Measurements from ENCODE around the gene MLH1.
A peak's percentile ranks its signal among the peaks of the same experiment; 100 is the strongest.

MLH1 gene

GRCh38 chr3:36989005-36989404 lies 4.3 kb upstream of the MLH1 start:
- H3K36me3 ChIP-seq (ENCODE audit: control insufficient read depth, insufficient read depth, low read length): peaks cover 7% of the 10 kb centered on the region
- DNase-seq (ENCODE audit: extremely low read depth, insufficient read length): no peak
- TF ChIP-seq CTCF (IDR thresholded peaks at IDR 0.05; ENCODE audit: insufficient read depth, low read length, poor library complexity, severe bottlenecking): no peak
- H3K4me3 ChIP-seq (replicated peaks; ENCODE audit: low read depth, low read length): peak overlapping the region; percentile 85
- H3K27me3 ChIP-seq (replicated peaks; ENCODE audit: control insufficient read depth, insufficient read depth, low read length): no peaks in the 10 kb centered on the region

GRCh38 chr3:36989568-36989967 lies 3.8 kb upstream of the MLH1 start:
- no peaks in the 10 kb centered on the region for H3K27me3 ChIP-seq (replicated peaks; ENCODE audit: control insufficient read depth, insufficient read depth, low read length)
- H3K4me3 ChIP-seq (replicated peaks; ENCODE audit: low read depth, low read length): peak overlapping the region; percentile 85
- DNase-seq (ENCODE audit: extremely low read depth, insufficient read length): no peak
- TF ChIP-seq CTCF (IDR thresholded peaks at IDR 0.05; ENCODE audit: insufficient read depth, low read length, poor library complexity, severe bottlenecking): no peak
- peaks cover 5% of the 10 kb centered on the region for H3K36me3 ChIP-seq (ENCODE audit: control insufficient read depth, insufficient read depth, low read length)

GRCh38 chr3:36991147-36991546 lies 2.2 kb upstream of the MLH1 start:
- Histone ChIP-seq H3K4me3 (replicated peaks; ENCODE audit: low read depth, low read length) (peak overlapping the region; percentile 85), H3K27me3 (replicated peaks; ENCODE audit: control insufficient read depth, insufficient read depth, low read length) (no peaks in the 10 kb centered on the region), H3K36me3 (ENCODE audit: control insufficient read depth, insufficient read depth, low read length) (peaks cover 3% of the 10 kb centered on the region)
- TF ChIP-seq CTCF (IDR thresholded peaks at IDR 0.05; ENCODE audit: insufficient read depth, low read length, poor library complexity, severe bottlenecking): no peak
- peak; percentile 39 for DNase-seq (ENCODE audit: extremely low read depth, insufficient read length)

- H3K36me3 ChIP-seq (ENCODE audit: control insufficient read depth, insufficient read depth, low read length): no peaks in the 10 kb centered on the region; the same call in 1 of the 2 replicates
- DNase-seq (ENCODE audit: extremely low read depth, insufficient read length): no peak
These were observed 1.2 kb upstream of the MLH1 start for GRCh38 chr3:36991923-36992805.

GRCh38 chr3:36992806-36993325 lies 452 bp upstream of the MLH1 start, which contains the start of gene EPM2AIP1:
Gene EPM2AIP1 (minus strand): TSS chr3:36993131. CDS start chr3:36993077, 54 bp downstream.
- no peak for DNase-seq (ENCODE audit: extremely low read depth, insufficient read length)

More at GRCh38 chr3:36991923-36992805, 1.2 kb upstream of the MLH1 start:
- H3K27me3 ChIP-seq (replicated peaks; ENCODE audit: control insufficient read depth, insufficient read depth, low read length): no peaks in the 10 kb centered on the region
- no peak for TF ChIP-seq CTCF (IDR thresholded peaks at IDR 0.05; ENCODE audit: insufficient read depth, low read length, poor library complexity, severe bottlenecking)
- peak overlapping the region; percentile 85 for H3K4me3 ChIP-seq (replicated peaks; ENCODE audit: low read depth, low read length)

More at GRCh38 chr3:36992806-36993325, 452 bp upstream of the MLH1 start, which contains the start of gene EPM2AIP1:
- TF ChIP-seq CTCF (IDR thresholded peaks at IDR 0.05; ENCODE audit: insufficient read depth, low read length, poor library complexity, severe bottlenecking): peak; percentile 20
- Histone ChIP-seq H3K36me3 (ENCODE audit: control insufficient read depth, insufficient read depth, low read length) (no peaks in the 10 kb centered on the region; the same call in 1 of the 2 replicates), H3K27me3 (replicated peaks; ENCODE audit: control insufficient read depth, insufficient read depth, low read length) (no peaks in the 10 kb centered on the region), H3K4me3 (replicated peaks; ENCODE audit: low read depth, low read length) (peak within 1 kb of the TSS; percentile 85)

Data from GM06990 (cell line).